22Rv1 (cell line): Measurements from ENCODE around the gene ARID3B.

ENCODE experiments used
- ZFX ChIP-seq: fragments of 450-650 bp; IDR thresholded peaks from 2 replicates; pipeline ENCODE4 v1.6.1; 2017; ENCODE audit warnings: antibody characterized with exemption, borderline replicate concordance
- TF ChIP-seq, protein P1 (sequence below): fragments of 450-650 bp; IDR thresholded peaks from 2 replicates; pipeline ENCODE4 v1.5.1; 2017; ENCODE audit warnings: mild to moderate bottlenecking

DNA sequence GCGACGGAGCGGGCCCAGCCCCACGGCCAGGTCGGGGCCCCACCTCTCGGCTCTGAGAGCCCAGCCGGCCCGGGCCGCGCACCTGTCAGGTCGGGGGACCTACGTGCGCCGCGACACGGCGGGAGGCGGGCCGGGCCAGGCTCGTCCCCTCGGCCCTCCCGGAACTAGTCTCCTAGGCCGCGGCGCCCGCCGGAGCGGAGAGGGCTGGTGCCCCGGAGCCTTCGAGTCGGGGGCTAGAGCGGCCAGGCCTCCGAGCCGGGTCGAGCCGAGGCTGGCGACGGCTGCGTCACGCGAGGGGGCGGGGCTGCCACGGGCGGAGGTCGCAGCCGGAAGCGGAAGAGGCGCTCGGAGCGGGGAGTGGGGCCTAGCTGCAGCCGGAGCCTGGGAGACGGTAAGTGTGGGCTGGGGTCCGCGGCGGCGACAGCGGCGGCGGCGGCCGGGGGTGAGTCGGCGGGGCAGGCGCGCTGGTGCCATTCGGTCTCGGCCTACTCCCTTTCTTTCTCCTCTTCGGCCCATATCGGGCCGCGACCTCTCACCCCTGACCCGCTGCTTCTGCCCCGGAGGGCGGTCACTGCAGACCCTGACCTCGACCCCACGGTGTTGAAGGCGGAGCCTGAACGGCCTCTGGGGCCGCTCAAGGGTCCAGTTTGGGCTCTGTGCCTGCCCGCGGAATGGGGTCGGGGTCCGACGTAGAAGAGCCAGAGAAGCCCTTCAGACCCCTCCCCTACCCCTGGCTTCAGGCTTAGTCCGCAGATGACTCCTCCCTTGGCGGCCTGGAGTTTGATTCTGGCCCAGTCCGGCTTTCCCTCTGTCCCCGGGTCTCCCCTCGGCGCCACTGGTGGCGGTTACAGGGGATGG lies 74.7 kb downstream of the ARID3B start, which contains the start of gene CLK3:
- TF ChIP-seq, protein P1, sequence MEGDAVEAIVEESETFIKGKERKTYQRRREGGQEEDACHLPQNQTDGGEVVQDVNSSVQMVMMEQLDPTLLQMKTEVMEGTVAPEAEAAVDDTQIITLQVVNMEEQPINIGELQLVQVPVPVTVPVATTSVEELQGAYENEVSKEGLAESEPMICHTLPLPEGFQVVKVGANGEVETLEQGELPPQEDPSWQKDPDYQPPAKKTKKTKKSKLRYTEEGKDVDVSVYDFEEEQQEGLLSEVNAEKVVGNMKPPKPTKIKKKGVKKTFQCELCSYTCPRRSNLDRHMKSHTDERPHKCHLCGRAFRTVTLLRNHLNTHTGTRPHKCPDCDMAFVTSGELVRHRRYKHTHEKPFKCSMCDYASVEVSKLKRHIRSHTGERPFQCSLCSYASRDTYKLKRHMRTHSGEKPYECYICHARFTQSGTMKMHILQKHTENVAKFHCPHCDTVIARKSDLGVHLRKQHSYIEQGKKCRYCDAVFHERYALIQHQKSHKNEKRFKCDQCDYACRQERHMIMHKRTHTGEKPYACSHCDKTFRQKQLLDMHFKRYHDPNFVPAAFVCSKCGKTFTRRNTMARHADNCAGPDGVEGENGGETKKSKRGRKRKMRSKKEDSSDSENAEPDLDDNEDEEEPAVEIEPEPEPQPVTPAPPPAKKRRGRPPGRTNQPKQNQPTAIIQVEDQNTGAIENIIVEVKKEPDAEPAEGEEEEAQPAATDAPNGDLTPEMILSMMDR = no peak
- 0 out of 2 replicates have a peak, but pooled peaks have one; percentile 50 for TF ChIP-seq ZFX
